ENCODE data around the gene TSEN2.
"Not testable (repeated sequence)": the region's sequence is repeated elsewhere in the genome, so short reads cannot be mapped to it uniquely, and the experiment has no call there.

- not testable (repeated sequence) for TF ChIP-seq CTCF (conservative IDR thresholded peaks at IDR 0.05; ENCODE audit: low read length); EZH2phosphoT487 (IDR thresholded peaks at IDR 0.05; ENCODE audit: borderline replicate concordance, low read depth, low read length)
These were observed 35.7 kb upstream of the TSEN2 start for GRCh38 chr3:12448404-12449202.
